NCI-H2107 treated with DMSO at 0.1 percent for 48 hours (cell line): ENCODE data around the gene RNF141.

Experiments used
- DNase-seq: peaks from one replicate; lab custom pipeline; 2025; ENCODE audit not compliant: unreplicated experiment; lab: John Stamatoyannopoulos, UW

Gene RNF141

GRCh38 chr11:10484461-10485180 lies 56.4 kb downstream of the RNF141 start:
- DNase-seq: no peak

- no peak for DNase-seq
Measured at GRCh38 chr11:10483584-10483983, 57.4 kb downstream of the RNF141 start.

GRCh38 chr11:10483174-10483573 lies 57.8 kb downstream of the RNF141 start:
- no peak for DNase-seq

- peak; percentile 74 for DNase-seq
Measured at GRCh38 chr11:10481560-10482349, 59.2 kb downstream of the RNF141 start.

GRCh38 chr11:10480760-10481159 lies 60.2 kb downstream of the RNF141 start:
- no peak for DNase-seq

- no peak for DNase-seq
Measured at GRCh38 chr11:10480026-10480425, 61.0 kb downstream of the RNF141 start.

- DNase-seq: no peak
Measured at GRCh38 chr11:10478574-10479550, 62.1 kb downstream of the RNF141 start.

- no peak for DNase-seq
Measured at GRCh38 chr11:10478066-10478465, 62.9 kb downstream of the RNF141 start.

GRCh38 chr11:10477690-10478046 lies 63.3 kb downstream of the RNF141 start:
- no peak for DNase-seq

GRCh38 chr11:10476927-10477689 lies 63.9 kb downstream of the RNF141 start:
- DNase-seq: no peak

GRCh38 chr11:10476342-10476741 lies 64.6 kb downstream of the RNF141 start:
- no peak for DNase-seq

GRCh38 chr11:10474551-10474950 lies 66.4 kb downstream of the RNF141 start:
- DNase-seq: no peak

- DNase-seq: no peak
Measured at GRCh38 chr11:10473371-10473770, 67.6 kb downstream of the RNF141 start.

GRCh38 chr11:10462746-10463300 lies 78.2 kb downstream of the RNF141 start:
- DNase-seq: no peak
